IPS-NIHi7 (cell line): Measurements from ENCODE around the gene CD46.

Experiments used
- DNase-seq: peaks from one replicate; pipeline ENCODE4 v3.0.0; 2012; ENCODE audit warnings: mixed read lengths; ENCODE audit errors: extremely low spot score

Gene CD46

GRCh38 chr1:207814469-207814868 lies 62.6 kb downstream of the CD46 start:
- DNase-seq = no peak

- DNase-seq = no peak
These were observed 63.6 kb downstream of the CD46 start for GRCh38 chr1:207815466-207815865.

GRCh38 chr1:207815913-207816291 lies 64.0 kb downstream of the CD46 start:
- no peak for DNase-seq

- no peak for DNase-seq
These were observed 65.3 kb downstream of the CD46 start for GRCh38 chr1:207817166-207817565.

GRCh38 chr1:207817778-207818751 lies 66.2 kb downstream of the CD46 start:
- no peak for DNase-seq

- DNase-seq = no peak
These were observed 67.2 kb downstream of the CD46 start for GRCh38 chr1:207818971-207819451.

GRCh38 chr1:207820568-207821463 lies 69.0 kb downstream of the CD46 start:
- no peak for DNase-seq

- no peak for DNase-seq
These were observed 69.7 kb downstream of the CD46 start for GRCh38 chr1:207821464-207822045.

- no peak for DNase-seq
These were observed 70.3 kb downstream of the CD46 start for GRCh38 chr1:207822124-207822601.

- peak; percentile 67 for DNase-seq
These were observed 71.0 kb downstream of the CD46 start for GRCh38 chr1:207822602-207823451.

GRCh38 chr1:207823531-207823879 lies 71.7 kb downstream of the CD46 start:
- DNase-seq = no peak

- peak; percentile 67 for DNase-seq
These were observed 72.2 kb downstream of the CD46 start for GRCh38 chr1:207823880-207824566.

GRCh38 chr1:207824691-207825408 lies 73.0 kb downstream of the CD46 start:
- no peak for DNase-seq

GRCh38 chr1:207825409-207825695 lies 73.5 kb downstream of the CD46 start:
- DNase-seq = no peak

- DNase-seq = no peak
These were observed 74.1 kb downstream of the CD46 start for GRCh38 chr1:207825719-207826556.

- no peak for DNase-seq
These were observed 75.0 kb downstream of the CD46 start for GRCh38 chr1:207826557-207827487.

GRCh38 chr1:207827488-207827830 lies 75.6 kb downstream of the CD46 start:
- DNase-seq = no peak

GRCh38 chr1:207828046-207828445 lies 76.2 kb downstream of the CD46 start:
- DNase-seq = no peak
